Stimulated activated naive CD8-positive, alpha-beta T cell treated with anti-CD3 and anti-CD28 coated beads, Interleukin-15, amount 100 ng/mL, for 72 hours (primary cell): ENCODE measurements around the gene CEBPZOS.
A peak's percentile ranks its signal among the peaks of the same experiment; 100 is the strongest.
"Not testable (repeated sequence)": the region's sequence is repeated elsewhere in the genome, so short reads cannot be mapped to it uniquely, and the experiment has no call there.

ENCODE experiments used
- ATAC-seq: fragments of 150-1000 bp; cut with Tn5 transposase; 2 replicates; pipeline ENCODE4 v1.10.0; 2021; ENCODE audit warnings: mild to moderate bottlenecking, moderate library complexity
- DNase-seq, 2 donors: peaks; one replicate each; pipeline ENCODE4 v3.0.0; 2021 to 2022
- H3K27ac Mint-ChIP-seq, 2 donors: one replicate each; pipeline ENCODE4 v1.8.0; 2022; ENCODE audit warnings: mild to moderate bottlenecking in 2 of 2, mixed read lengths in 2 of 2, moderate library complexity in 2 of 2
- H3K27me3 Mint-ChIP-seq: one replicate; pipeline ENCODE4 v1.8.0; 2022; ENCODE audit warnings: mixed read lengths
- H3K4me1 Mint-ChIP-seq: one replicate; pipeline ENCODE4 v1.8.0; 2022; ENCODE audit warnings: mild to moderate bottlenecking, mixed read lengths
- H3K4me3 Mint-ChIP-seq, 2 donors: one replicate each; pipeline ENCODE4 v1.8.0; 2022; ENCODE audit warnings: mild to moderate bottlenecking in 2 of 2, mixed read lengths in 2 of 2, moderate library complexity in 1 of 2
- H3K9me3 Mint-ChIP-seq, 2 donors: one replicate each; pipeline ENCODE4 v1.8.0; 2022; ENCODE audit warnings: mixed read lengths in 2 of 2

CEBPZOS gene

DNA sequence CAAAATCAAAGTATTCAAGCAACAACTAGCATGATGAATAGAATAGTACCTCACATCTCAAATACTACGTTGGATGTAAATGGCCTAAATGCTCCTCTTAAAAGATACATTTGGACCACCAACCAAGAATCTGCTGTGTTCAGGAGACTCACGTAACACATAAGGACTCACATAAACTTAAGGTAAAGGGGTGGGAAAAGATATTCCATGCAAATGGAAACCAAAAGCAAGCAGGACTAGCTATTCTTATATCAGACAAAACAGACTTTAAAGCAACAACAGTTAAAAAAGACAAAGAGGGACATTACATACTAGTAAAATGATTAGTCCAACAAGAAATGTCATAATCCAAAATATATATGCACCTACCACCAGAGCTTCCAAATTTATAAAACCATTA, 10.5 kb downstream of the CEBPZOS start:
- not testable (repeated sequence) for H3K27ac Mint-ChIP-seq, H3K4me3 Mint-ChIP-seq

GRCh38 chr2:37211212-37211611, 14.9 kb downstream of the CEBPZOS start:
- no peak overlapping the region for H3K27ac Mint-ChIP-seq
- no peak overlapping the region for H3K4me3 Mint-ChIP-seq
- no peak for DNase-seq
- no peaks in the 10 kb centered on the region for H3K27me3 Mint-ChIP-seq
- H3K9me3 Mint-ChIP-seq: peaks cover 32 to 34% of the 10 kb centered on the region in 2 donors
- ATAC-seq: no peak
- peaks cover 23% of the 10 kb centered on the region for H3K4me1 Mint-ChIP-seq

More for the DNA sequence above, 10.5 kb downstream of the CEBPZOS start:
- peaks cover 41 to 42% of the 10 kb centered on the region in 2 donors for H3K9me3 Mint-ChIP-seq
- not testable (repeated sequence) for DNase-seq, H3K27me3 Mint-ChIP-seq, ATAC-seq
- H3K4me1 Mint-ChIP-seq: peaks cover 34% of the 10 kb centered on the region

DNA sequence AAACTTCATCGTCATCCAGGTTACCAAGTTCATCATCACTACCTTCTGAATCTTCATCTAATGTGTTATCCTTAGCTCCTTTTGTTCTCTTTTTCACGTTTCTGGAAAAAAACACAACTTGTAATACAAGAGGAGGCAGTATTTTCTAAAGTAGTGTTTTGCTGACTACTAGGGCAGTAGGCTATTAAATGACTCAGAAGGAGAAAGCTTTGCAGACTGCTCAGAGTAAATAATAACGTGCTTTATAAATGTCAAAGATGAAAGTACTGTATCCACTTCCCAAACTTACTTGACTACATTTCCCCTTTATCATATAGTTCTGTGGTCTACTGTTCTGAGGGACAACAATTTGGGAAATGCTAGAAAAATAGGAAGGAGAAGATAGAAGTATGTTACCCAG, 15.6 kb downstream of the CEBPZOS start:
- H3K27me3 Mint-ChIP-seq: no peaks in the 10 kb centered on the region
- peaks cover 23% of the 10 kb centered on the region for H3K4me1 Mint-ChIP-seq
- H3K27ac Mint-ChIP-seq: no peak overlapping the region
- no peak for ATAC-seq
- DNase-seq: no peak
- no peak overlapping the region for H3K4me3 Mint-ChIP-seq
- peaks cover 28 to 29% of the 10 kb centered on the region in 2 donors for H3K9me3 Mint-ChIP-seq

GRCh38 chr2:37215250-37215649, 19.0 kb downstream of the CEBPZOS start:
- no peak for DNase-seq
- Mint-ChIP-seq H3K9me3 (no peaks in the 10 kb centered on the region), H3K27me3 (no peaks in the 10 kb centered on the region), H3K4me3 (no peak overlapping the region), H3K27ac (no peak overlapping the region), H3K4me1 (peaks cover 6% of the 10 kb centered on the region)
- no peak for ATAC-seq

DNA sequence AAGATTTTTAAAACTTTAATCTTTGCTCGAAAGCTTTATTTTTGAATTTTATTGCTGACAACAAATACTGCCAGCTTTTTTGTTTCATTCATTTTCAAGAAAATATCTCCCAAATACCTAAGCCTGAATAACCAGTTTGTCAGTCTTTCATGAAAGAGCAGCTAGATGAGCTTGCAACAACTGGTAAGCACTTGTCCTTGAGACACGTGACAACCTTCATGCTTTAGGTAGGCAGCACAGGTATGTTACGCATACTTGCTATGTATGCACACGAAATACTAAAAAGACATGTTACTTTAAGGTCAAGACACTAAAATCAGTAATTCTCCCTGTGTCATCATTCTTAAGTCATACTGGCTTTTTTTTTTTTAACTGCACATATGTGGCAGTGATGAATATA, 22.8 kb downstream of the CEBPZOS start:
- ATAC-seq (no peak), DNase-seq (no peak)
- no peak overlapping the region for H3K27ac Mint-ChIP-seq
- H3K4me3 Mint-ChIP-seq: no peak overlapping the region
- no peaks in the 10 kb centered on the region for H3K9me3 Mint-ChIP-seq
- no peaks in the 10 kb centered on the region for H3K27me3 Mint-ChIP-seq
- H3K4me1 Mint-ChIP-seq: peaks cover 37% of the 10 kb centered on the region

GRCh38 chr2:37223131-37223530, 26.8 kb downstream of the CEBPZOS start:
- no peak overlapping the region for H3K27ac Mint-ChIP-seq
- H3K4me3 Mint-ChIP-seq: no peak overlapping the region
- no peaks in the 10 kb centered on the region for H3K9me3 Mint-ChIP-seq
- H3K27me3 Mint-ChIP-seq: no peaks in the 10 kb centered on the region
- no peak for ATAC-seq
- peaks cover 56% of the 10 kb centered on the region for H3K4me1 Mint-ChIP-seq
- DNase-seq: no peak

DNA sequence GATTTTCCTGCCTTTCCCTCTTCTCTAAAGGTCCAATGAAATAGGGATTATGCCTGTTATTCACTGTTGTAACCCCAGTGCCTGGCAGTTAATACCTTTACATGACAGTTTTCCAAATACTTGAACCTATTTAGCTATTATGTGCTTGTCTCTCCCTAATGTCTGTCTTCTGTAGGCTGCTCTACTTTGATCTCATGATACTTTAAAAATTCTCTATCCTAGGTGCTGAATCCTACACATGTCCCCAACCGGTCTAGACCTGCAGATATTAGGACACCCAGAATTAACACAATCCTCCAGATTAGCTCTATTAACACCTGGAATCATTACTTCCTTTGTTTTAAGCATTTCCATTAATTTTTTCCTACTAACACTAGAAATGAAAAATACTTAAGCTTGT, 27.8 kb downstream of the CEBPZOS start:
- H3K27me3 Mint-ChIP-seq: no peaks in the 10 kb centered on the region
- peaks cover 61% of the 10 kb centered on the region for H3K4me1 Mint-ChIP-seq
- H3K4me3 Mint-ChIP-seq: no peak overlapping the region
- DNase-seq: no peak
- ATAC-seq: no peak
- no peaks in the 10 kb centered on the region for H3K9me3 Mint-ChIP-seq
- no peak overlapping the region for H3K27ac Mint-ChIP-seq

DNA sequence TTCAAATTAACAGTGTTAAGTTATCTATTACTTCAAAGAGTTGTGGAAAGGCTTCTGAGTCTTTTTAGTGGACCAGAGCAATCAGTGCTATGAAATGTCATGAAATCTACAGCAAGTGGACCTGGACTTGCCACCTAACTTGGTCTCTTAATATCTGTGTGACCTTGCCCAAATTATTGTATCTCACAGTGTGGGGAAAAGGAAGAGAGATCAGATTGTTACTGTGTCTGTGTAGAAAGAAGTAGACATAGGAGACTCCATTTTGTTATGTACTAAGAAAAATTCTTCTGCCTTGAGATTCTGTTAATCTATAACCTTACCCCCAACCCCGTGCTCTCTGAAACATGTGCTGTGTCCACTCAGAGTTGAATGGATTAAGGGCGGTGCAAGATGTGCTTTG, 28.8 kb downstream of the CEBPZOS start:
- Mint-ChIP-seq H3K4me3 (peak overlapping the region; percentile 50 to 57), H3K4me1 (peaks cover 71% of the 10 kb centered on the region), H3K27ac (peak overlapping the region in 1 of 2 donors; percentile 62)
- not testable (repeated sequence) for H3K9me3 Mint-ChIP-seq, ATAC-seq, DNase-seq, H3K27me3 Mint-ChIP-seq

DNA sequence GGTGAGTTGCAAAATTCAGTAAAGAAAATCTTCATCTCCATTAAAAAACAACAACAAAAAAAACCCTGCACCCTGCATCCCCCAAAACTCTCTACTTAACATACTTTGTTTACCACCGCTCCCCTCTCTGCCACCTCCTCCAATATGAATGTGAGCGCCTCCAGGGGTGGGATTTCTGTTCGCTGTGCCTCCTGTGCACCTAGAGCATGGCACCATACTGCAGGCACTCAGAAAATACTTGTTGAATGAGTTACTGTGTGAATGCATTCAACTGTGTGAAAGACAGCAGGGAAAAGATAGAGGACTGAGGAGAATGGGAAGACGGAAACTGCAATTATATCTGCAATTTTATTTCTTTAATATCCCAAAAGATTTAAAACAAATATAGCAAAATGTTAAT, 30.6 kb downstream of the CEBPZOS start:
- peaks cover 61% of the 10 kb centered on the region for H3K4me1 Mint-ChIP-seq
- ATAC-seq: no peak
- H3K27me3 Mint-ChIP-seq: no peaks in the 10 kb centered on the region
- H3K4me3 Mint-ChIP-seq: peak overlapping the region; percentile 2 to 63
- DNase-seq: no peak
- H3K9me3 Mint-ChIP-seq: no peaks in the 10 kb centered on the region
- no peak overlapping the region for H3K27ac Mint-ChIP-seq

GRCh38 chr2:37228788-37229187, 32.5 kb downstream of the CEBPZOS start:
- H3K9me3 Mint-ChIP-seq: no peaks in the 10 kb centered on the region
- DNase-seq: no peak
- no peak for ATAC-seq
- H3K27ac Mint-ChIP-seq: no peak overlapping the region
- no peaks in the 10 kb centered on the region for H3K27me3 Mint-ChIP-seq
- H3K4me3 Mint-ChIP-seq: no peak overlapping the region
- H3K4me1 Mint-ChIP-seq: peaks cover 42% of the 10 kb centered on the region

DNA sequence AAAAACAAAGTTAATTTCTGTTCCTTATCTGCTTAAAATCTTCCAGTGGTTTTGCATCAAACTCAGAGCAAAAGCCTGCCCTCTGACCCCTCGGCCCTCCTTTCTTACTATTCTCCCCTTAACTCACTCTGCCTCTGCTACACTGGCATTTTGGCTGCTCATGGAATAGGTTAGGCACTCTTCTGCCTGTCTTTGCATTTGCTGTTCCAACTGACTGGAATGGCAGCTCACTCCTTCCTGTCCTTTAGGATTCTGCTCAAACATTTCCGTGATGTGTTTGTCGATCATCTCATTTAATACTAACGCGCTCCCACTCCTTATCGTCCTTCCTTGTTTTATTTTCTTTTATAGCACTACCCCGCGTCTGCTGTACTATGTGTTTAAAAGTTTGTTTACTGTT, 34.3 kb downstream of the CEBPZOS start:
- H3K9me3 Mint-ChIP-seq: no peaks in the 10 kb centered on the region
- peaks cover 38% of the 10 kb centered on the region for H3K4me1 Mint-ChIP-seq
- no peak for ATAC-seq
- DNase-seq: no peak
- H3K27me3 Mint-ChIP-seq: no peaks in the 10 kb centered on the region
- H3K27ac Mint-ChIP-seq: no peak overlapping the region
- no peak overlapping the region for H3K4me3 Mint-ChIP-seq

DNA sequence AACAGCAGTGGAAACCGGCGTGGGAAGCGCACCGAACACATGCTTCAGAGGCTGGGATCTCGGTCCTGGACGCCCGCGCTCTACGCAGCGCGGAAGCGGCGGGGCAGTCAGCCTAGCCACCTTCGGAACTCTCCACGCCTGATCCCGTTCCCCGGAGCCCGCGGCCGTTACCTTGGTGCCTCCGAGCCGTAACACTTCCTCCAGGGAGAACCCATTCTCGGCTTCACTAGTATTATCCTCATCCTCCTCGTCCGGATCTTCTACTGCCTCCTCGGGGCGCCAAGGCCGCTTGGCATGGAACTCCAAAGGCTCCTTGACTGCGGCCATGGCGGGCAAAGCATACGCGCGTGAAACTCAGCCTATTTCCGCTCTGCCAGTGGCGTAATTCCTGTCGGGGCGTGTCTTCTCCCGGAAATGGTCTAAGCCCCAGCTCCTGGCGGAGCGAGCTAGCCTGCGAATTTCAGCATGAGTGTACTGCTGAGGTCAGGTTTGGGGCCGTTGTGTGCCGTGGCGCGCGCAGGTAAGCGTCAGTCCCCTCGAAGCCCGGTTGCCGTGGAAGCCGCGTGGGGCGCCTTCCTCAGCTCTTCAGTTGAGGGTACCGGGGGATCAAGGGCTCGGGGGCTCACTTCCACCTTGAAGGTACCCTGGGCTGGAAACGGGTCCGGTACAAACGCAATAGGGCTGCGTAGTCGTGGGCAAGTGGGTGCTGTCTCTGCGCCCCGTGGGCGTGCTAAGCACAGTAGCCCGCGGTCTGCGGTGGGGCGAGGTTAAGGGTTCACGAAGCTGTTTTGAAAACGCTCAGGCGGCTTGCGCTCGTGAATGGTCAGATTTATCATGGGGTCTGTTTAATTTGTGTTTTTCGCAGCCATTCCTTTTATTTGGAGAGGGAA, 35.2 kb downstream of the CEBPZOS start, which contains the start of the genes CEBPZ and NDUFAF7:
Gene CEBPZ, minus strand, starts transcription at position 356 of the 890 bp plus-strand sequence. Its CDS starts 29 bp downstream, at position 327.
Gene NDUFAF7, plus strand, starts transcription at position 418 of the 890 bp plus-strand sequence. Its CDS starts 48 bp downstream, at position 466.
- no peak within 1 kb of the TSS for H3K4me3 Mint-ChIP-seq
- H3K9me3 Mint-ChIP-seq: no peaks in the 10 kb centered on the region
- ATAC-seq (peak; percentile 97), DNase-seq (peak; percentile 86 to 90)
- H3K27me3 Mint-ChIP-seq: no peaks in the 10 kb centered on the region
- H3K27ac Mint-ChIP-seq: no peak within 1 kb of the TSS
- peaks cover 33% of the 10 kb centered on the region for H3K4me1 Mint-ChIP-seq

DNA sequence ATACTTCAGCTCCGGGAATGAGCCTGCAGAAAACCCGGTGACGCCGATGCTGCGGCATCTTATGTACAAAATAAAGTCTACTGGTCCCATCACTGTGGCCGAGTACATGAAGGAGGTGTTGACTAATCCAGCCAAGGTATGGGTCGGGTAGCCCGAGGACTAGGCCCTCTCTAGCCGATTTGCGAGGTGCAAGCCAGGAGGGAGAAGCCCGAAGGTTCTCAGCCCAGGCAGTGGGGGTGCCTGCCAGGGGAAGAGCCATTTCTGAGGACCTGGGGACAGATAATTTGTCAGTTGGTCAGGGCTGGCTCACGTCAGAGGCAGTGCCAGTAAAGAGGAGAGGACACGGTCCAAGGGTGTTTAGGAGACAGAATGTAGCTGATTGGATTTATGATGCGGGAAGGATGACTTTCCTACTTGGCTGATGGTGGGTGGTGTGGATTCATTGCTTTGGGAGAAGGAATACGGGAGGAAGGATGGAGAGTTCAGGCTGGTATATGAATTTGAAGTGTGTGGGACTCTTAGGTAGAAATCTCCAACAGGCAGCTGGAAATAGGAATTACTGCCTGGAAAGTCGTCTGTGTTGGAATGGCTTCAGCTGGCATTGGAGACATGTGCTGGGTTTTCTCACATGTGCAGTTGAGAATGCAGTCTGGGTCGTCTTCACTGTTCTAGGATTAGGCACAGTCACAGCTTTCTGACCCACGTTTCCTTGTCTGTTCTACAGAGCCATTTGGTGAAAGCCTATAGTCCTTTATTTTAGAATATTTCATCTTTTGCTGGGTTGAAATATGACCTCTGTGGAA, 36.0 kb downstream of the CEBPZOS start:
- no peak overlapping the region for H3K27ac Mint-ChIP-seq
- H3K27me3 Mint-ChIP-seq: no peaks in the 10 kb centered on the region
- H3K9me3 Mint-ChIP-seq: no peaks in the 10 kb centered on the region
- H3K4me3 Mint-ChIP-seq: no peak overlapping the region
- DNase-seq (peak in 1 of 2 donors; percentile 17), ATAC-seq (peak; percentile 18)
- H3K4me1 Mint-ChIP-seq: peaks cover 26% of the 10 kb centered on the region

- Mint-ChIP-seq H3K27ac (peak overlapping the region in 1 of 2 donors; percentile 3), H3K27me3 (no peaks in the 10 kb centered on the region), H3K9me3 (no peaks in the 10 kb centered on the region), H3K4me3 (no peak overlapping the region), H3K4me1 (peaks cover 10% of the 10 kb centered on the region)
- DNase-seq: no peak
- no peak for ATAC-seq
Measured at GRCh38 chr2:37243435-37243834, 47.1 kb downstream of the CEBPZOS start.

- Mint-ChIP-seq H3K4me3 (no peak overlapping the region), H3K4me1 (peaks cover 10% of the 10 kb centered on the region), H3K27me3 (no peaks in the 10 kb centered on the region), H3K9me3 (no peaks in the 10 kb centered on the region), H3K27ac (no peak overlapping the region)
- ATAC-seq: peak; percentile 69
- DNase-seq: no peak
Measured at GRCh38 chr2:37244017-37244416, 47.7 kb downstream of the CEBPZOS start.

DNA sequence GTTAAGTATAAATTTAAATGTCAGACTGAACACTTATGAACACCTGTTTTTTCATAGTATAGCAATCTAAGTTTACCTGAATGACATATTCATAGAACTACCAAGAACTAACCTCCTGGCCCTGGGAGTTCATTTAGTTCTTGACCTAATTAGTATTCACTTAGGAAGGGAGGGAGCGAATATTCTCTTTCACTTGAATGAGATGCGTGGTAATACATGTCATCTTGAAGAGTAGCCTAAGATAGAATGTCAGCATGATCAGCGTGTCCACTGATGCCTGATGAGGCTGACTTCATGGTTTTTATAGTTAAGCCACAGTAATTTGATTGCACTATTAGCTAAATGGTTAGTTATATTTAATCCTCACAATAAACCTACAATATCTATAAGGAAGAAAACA, 48.5 kb downstream of the CEBPZOS start:
- no peak overlapping the region for H3K4me3 Mint-ChIP-seq
- H3K9me3 Mint-ChIP-seq: no peaks in the 10 kb centered on the region
- DNase-seq: no peak
- H3K27ac Mint-ChIP-seq: peak overlapping the region in 1 of 2 donors; percentile 70
- ATAC-seq: no peak
- H3K4me1 Mint-ChIP-seq: peaks cover 10% of the 10 kb centered on the region
- no peaks in the 10 kb centered on the region for H3K27me3 Mint-ChIP-seq
